Activated gamma-delta T cell (primary cell): ENCODE results near the gene BTRC.
"Not testable (repeated sequence)": the region's sequence is repeated elsewhere in the genome, so short reads cannot be mapped to it uniquely, and the experiment has no call there.

Experiments used
- DNase-seq: peaks from one replicate; lab custom pipeline; 2025; lab: John Stamatoyannopoulos, UW

The BTRC gene

DNA sequence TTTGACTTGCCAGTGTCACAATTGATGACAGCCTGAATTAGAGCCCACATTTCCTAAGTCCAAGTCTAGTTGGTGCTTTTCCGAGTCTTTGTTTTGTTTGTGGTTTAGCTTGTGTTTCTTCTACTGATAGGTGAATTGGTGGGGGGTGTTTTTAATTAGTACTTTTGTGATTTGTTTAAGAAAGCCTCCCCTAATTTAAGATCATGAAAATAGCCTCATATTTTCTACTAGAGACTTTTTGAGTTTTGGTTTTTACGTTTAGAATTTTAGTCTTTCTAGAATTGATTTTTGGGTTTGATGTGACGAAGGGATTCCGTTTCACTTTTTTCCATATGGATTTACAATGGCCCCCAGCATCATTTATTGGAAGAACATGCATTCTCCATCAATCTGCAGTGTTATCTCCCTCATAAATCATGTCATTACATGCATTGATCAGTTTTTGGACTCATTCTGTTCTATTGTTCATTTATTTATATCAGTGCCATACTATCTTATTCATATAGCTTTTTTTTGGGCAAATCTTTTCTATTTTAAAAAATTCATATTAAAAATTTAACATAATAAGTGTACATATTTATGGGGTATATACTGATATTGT lies 32.8 kb downstream of the BTRC start:
- no peak for DNase-seq

DNA sequence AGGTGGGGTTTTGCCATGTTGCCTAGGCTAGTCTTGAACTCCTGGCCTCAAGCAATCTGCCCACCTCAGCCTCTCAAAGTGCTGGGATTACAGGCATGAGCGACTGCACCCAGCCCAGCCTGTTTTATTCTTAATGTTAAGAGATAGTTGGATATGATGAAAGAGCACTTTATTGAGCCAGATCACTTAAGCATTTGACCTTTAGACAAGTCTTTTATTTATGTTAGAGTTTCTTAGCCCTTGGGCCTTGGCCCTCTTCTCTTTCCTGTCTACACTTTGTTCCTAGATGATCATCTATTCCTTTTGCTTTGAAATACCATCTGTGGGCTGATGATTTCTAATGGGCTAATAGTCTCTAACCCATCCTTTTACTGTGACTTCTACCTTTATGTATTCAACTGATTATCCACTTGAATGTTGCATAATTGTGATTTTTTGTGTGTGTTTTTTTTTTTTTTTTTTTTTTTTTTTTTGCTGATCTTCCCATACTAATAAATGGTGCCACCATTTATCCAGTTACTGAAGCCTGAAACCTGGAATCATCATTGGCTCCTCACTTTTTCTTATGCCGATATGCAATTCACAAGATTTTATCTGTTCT lies 34.8 kb downstream of the BTRC start:
- DNase-seq: no peak

DNA sequence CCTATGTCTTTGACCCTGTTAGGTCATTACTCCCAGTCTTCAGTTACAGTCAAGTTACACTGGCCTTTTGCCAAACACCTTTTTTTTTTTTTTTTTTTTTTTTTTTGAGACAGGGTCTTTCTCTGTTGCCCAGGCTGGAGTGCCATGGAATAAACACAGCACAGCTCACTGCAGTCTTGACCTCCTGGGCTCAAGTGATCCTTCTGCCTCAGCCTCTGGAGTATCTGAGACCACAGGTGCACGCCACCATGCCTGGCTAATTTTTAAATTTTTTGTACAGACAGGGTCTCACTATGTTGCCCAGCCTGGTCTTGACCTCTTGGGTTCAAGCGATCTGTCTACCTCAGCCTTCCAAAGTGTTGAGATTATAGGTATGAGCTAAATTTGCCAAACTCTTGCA lies 35.6 kb downstream of the BTRC start:
- DNase-seq: not testable (repeated sequence)

DNA sequence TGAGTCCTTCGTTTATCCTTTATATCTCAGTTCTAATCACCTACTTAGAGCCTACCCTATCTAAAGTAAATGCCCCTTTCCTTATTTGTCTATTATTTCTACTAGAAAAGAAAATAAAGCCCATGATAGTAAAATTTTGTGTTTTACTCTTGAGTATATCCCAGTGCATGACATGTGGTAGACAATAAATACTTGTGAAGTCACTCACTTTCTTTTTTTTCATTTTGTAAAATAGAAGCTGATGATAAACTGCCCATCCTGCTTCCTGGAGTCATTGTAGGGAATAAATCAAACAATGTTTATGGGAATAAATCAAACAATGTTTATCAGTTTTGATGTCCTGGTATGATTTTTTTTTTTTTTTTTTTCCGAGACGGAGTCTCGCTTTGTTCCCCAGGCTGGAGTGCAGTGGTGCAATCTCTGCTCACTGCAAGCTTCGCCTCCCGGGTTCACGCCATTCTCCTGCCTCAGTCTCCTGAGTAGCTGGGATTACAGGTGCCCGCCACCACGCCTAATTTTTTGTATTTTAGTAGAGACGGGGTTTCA lies 36.1 kb downstream of the BTRC start:
- DNase-seq: no peak

DNA sequence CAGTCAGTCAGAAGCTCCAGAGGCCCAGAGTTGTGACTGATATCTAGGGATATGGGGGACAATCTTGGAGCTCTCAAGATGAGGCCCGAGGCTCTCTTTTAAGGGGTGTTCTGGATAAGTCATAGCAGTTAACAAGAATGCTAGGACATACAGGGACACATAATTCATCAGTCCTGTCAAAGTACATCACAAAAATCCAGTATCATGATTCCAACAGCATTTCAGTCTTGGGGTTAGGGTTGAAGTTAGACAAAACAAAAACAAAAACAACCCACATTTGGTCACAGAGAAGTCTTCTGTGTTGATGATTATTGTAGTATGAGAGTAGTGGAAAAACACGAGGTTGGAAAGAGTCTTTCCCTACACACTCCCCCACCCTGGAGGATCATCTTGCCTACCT lies 39.4 kb downstream of the BTRC start:
- no peak for DNase-seq

DNA sequence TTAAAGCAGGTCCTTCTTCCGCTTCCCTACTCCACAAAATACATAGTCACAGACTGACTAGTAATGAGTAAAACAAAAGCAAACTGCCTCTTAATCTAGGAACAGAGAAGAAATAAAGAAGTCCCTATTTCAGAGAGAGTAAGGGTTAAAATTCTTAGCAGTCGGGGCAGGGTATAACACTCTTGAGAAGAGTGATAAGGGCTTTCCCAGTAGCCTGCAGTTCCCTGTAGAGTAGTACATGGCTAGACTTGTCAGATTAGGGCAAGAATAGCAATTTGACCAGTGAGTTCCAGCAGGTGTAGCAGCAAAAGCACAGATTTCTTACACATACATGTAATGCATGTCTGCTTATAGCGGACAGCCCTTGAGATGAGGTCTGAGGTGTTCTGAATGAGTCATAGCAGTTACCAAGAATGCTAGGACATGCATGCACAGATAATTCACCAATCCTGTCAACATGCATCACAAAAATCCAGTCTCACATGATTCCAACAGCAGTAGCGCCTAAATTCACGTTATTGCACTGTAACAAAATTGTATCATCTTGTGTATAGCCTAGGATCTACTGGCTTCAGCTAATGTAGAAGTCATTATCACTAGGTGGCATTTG lies 40.7 kb downstream of the BTRC start:
- no peak for DNase-seq

DNA sequence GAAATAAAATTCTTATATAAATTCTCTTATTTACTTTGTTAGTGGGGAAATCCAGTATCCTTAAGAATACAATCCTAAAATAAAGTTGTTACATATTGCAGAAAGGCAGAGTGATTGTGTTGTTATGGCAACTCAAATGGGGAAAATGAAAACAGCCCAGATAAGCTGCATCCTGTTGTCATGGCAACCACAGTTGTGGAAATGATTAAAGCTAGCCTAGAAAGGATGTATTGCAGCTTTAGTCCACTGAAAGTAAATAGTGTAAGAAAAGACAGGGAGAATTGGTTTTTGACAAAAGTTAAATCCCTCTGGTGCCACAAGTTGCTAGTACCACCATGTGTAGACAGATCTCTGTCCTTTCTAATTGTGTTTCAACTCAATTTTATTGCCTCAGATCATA lies 43.2 kb downstream of the BTRC start:
- DNase-seq: no peak

DNA sequence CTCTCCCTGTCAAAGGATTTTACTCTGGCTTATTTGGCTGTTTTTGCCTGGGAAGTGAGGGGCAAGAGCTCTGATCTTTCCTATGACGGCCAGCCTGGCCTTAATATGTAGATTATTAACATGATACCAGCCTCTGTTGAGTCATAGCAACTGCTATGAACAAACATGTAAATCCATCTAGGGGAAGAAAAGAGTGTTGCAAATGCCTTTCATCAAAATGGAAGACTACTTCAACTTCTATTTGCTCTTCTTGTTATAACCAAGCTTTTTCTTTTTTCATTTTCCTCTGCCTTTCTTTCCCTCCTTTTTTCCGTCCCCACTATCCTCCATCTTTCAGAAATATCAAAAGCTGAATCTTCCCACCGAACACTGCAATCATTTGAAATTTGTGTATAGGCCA lies 46.6 kb downstream of the BTRC start:
- DNase-seq: no peak

DNA sequence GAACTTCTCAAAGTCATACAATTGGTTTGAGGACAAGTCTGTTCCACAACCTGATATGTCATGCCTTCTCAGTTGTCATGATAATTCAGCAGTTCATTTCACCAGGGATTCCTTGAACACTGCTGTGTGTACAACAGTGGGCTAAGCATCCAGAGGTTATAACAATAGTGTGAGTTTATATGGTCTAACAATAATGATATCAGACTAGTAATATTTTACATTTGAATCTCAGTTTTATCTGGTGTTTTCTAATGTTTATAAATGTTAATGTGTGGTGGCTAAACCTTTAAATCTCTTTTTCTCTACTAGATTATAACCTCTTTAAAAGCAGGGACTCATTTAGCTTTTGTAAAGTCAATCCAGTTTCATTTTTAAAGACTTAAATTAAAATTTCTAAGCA lies 48.7 kb downstream of the BTRC start:
- DNase-seq: no peak

DNA sequence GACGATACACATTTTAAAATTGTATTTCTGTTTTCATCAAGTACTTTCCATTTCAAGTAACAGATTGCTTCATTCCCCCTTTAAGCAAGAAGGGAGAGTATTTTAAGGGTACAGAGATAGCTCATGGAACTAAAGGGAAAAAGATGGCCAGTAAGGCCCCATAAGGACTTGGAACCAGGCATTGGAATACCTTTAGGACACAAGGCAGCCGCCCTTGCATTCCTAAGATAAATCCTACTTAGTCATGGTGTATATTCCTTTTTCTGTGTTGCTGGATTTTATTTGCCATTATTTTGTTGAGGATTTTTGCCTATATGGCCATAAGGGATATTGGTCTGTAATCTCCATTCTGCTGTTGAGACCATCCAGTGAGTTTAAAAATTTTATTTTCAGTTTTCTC lies 49.2 kb downstream of the BTRC start:
- DNase-seq: no peak

DNA sequence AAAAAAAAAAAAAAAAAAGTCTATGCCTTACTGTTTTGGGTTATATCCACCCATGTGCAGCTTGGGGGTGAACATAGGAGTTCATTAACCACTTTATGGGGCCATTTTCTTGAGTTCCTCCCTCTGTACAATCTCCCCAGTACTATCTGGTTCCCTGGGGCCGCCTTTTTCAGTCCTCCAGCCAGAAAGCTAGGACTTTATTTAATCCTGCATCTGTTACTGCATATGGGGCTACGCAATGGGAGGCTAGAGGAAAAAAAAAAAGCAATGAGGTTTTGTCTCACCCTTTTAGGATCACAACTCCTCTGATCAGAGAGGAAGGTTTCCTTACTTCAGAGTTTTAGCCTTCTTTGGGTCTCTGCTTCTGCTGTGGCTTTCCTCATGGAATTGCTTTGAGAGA lies 51.0 kb downstream of the BTRC start:
- no peak for DNase-seq

DNA sequence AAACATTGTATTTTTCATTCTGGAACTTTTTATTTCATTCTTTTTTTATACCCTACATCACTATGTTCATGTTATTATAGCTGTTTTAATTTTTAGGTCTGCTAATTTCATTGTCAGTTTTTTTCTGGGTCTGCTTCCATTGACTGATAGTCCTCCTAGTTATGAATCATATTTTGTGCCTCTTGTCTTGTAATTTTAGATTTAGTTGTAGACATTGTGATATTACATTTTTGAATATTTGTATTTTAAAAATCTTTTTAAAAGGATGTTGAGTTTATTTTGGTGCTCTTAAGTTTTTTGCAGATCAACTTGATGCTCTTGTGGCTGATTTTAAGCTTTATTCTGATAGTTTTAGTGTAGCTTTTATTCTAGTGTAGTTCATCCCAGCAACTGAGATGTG lies 57.6 kb downstream of the BTRC start:
- DNase-seq: no peak

DNA sequence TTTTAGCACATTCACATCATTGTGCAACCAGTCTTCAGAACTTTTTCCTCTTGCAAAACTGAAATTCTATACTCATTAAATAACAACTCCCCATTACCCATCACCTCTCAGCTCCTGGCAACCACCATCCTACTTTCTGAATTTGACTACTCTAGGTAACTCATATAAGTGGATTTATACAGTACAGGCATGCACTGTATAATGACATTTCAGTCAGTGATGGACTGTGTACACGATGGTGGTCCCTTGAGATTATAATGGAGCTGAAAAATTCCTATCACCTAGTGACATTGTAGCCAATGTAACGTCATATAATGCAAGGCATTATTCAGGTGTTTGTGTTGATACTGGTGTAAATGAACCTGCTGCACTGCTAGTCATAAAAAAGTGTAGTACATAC lies 60.1 kb downstream of the BTRC start:
- no peak for DNase-seq

DNA sequence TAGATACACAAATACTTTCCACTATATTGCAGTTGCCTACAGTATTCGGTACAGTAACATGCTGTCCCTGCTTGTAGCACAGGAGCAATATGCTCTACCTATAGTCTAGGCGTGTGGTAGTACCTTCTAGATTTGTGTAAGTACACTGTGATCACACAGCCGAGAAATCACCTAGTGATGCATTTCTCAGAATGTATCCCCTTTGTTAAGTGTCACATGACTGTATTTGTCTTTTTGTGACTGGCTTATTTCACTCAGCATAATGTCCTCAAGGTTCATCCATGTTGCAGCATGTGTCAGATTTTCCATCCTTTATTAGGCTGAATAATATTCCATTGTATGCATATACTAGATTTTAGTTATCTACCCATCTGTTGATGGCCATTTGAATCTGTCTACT lies 61.9 kb downstream of the BTRC start:
- DNase-seq: no peak

DNA sequence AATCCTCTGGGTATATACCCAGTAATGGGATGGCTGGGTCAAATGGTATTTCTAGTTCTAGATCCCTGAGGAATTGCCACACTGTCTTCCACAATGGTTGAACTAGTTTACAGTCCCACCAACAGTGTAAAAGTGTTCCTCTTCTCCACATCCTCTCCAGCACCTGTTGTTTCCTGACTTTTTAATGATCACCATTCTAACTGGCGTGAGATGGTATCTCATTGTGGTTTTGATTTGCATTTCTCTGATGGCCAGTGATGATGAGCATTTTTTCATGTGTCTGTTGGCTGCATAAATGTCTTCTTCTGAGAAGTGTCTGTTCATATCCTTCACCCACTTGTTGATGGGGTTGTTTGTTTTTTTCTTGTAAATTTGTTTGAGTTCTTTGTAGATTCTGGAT lies 68.0 kb downstream of the BTRC start:
- DNase-seq: not testable (repeated sequence)

DNA sequence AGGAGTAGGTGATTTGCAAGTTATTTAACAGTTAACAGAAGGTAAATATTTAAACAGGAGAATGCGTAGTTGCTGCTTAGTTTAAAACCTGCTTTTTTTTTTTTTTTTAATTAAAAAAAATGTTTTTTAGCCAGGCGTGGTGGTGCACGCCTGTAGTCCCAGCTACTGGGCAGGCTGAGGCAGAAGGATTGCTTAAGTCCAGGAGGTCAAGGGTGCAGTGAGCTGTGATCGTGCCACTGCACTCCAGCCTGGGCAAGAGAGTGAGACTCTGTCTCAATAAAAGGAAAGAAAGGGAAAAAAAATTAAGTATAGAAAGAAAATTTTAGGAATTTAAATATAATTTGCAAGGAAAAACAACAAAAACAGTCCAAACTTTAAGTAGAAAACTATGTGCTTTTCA lies 71.6 kb downstream of the BTRC start:
- DNase-seq: no peak

DNA sequence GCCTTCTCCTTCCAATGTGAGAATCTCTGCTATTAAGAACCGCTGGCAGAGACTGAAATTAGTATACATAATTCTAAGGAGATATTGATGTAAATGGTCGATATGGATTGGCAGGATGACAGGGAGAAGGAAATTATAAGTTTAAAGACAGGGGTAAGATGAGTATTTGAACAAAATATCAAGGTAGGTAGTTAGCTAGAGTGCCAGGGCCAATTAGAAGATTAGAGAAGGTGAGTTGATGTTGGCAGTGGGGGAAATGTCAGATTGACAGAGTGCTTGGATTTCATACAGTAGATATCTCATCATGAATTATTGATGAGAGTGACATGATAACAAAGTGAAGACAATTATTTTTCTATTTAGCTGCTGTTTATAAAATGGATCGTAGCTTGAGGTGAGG lies 74.1 kb downstream of the BTRC start:
- no peak for DNase-seq

DNA sequence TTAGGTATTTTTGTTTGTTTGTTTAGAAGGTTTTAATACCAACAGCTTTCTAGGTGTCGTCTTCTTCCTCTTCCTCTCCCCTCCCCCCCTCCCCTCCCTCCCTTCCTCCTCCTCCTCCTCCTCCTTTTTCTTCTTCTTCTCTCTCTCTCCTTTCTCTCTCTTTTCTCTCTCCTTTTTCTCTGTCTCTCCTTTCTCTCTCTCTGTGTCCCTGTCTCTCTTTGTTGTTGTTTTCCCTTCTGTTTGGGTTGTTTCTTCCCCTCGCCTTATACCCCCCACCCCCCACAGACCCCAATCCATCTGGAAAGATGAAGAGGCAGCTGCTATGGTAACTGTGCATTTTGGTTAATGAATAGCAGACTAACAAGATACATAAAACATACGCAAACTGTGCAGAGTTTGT lies 75.5 kb downstream of the BTRC start:
- DNase-seq: no peak

DNA sequence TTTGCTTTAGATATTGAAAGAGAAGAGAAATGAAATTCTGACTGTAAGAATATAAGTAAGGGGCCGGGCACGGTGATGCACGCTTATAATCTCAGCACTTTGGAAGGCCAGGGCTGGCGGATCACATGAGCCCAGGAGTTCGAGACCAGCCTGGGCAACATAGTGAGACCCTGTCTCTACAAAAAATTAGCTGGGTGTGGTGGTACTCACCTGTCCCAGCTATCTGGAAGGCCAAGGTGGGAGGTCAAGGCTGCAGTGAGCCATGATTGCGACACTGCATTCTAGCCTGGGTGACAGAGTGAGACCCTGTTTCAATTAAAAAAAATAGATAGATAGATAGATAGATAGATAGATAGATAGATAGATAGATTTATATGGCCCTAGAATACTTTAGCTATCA lies 82.3 kb downstream of the BTRC start:
- DNase-seq: no peak

DNA sequence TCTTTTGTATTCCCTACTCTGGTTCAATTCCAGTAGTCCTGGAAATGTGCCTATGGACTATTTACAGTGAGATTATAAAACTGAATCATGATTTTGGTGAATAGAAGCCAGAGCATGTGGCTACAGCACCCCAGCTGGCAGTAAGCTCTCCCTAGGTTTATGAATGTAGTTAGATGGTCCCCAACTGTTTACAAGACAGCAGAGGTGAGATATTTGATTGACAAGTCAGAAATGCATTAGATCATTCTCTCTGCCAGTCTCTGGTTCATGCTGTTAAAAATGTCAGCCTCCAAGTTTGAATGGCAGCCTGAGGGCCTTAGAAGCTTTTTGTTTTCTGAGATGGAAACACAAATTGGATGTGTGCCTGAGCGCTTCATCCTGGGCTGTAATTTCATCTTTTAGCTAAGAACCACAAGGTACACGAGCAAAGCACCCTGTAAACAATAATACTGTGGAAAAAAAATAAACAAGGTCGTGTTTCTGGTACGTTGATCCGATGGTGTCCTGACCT lies 85.0 kb downstream of the BTRC start:
- DNase-seq: no peak

DNA sequence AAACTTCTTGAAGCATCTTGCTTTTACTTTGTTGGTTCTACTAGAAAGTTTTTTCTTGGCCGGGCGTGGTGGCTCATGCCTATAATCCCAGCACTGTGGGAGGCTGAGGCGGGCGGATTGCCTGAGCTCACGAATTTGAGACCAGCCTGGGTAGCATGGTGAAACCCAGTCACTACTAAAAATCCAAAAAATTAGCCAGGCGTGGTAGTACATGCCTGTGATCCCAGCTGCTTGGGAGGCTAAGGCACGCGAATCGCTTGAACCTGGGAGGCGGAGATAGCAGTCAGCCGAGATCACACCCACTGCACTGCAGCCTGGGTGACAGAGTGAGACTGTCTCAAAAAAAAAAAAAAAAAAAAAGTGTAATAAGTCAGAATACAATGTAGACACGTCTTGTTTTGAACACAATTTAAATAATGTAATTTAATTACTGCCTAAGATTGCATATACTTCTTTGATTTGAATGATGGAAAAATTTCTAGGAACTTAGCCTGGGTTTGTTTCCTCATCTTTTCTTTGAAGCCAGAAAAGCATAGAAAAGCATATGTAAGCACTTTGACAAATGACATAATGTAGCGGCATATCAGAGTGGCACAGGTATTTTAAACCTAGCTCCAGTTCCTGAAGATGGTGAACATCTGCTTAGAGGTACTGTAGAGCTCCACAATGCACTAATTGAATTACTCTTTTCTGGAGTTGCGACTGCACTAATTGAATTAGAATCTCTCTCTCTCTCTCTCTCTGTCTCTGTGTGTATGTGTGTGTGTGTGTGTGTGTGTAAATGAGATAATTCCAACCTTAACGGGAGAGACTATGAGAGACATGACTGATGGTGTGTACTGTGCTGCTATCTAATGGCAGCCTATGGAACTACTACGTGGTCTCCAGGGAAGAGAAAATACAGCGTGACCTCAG lies 87.8 kb downstream of the BTRC start:
- DNase-seq: no peak

DNA sequence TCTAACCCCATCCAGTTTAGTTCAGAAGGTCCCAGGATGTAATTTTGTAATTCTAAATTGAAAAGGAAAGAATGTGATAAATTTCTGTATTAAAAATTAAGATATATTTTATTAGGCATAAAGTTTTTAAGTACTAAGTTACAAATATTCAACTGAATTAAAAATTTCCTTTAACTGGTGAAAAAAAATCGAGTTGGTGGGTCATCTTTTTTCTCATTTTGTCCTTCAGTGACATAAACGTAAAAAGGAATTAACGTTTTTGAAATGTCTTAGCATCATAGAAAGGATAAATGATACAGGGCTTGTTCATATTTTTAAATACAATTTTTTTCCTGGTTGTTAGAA lies 88.5 kb downstream of the BTRC start:
- DNase-seq: no peak
